Karpas-422 (cell line): ENCODE measurements around the gene KLK4. TPM values are rescaled to one million over a fixed set of nuclear protein-coding genes. Genes with fewer than 3 reads are reported as not detected.

Experiments used
- DNase-seq: peaks from one replicate; pipeline ENCODE4 v3.0.0-alpha.2; 2015
- H2AFZ ChIP-seq: fragments of 200-600 bp; sonication (generic); 2 replicates; pipeline ENCODE4 v1.6.1; 2014; ENCODE audit warnings: antibody characterized with exemption, low read length, mixed read lengths
- H3K27ac ChIP-seq: fragments of 200-600 bp; sonication (generic); 2 replicates; pipeline ENCODE4 v1.5.1; 2014; ENCODE audit warnings: mild to moderate bottlenecking, low read length, moderate library complexity
- H3K27me3 ChIP-seq: fragments of 200-600 bp; sonication (generic); 2 replicates; pipeline ENCODE4 v1.6.1; 2014; ENCODE audit warnings: low read length, mixed read lengths
- H3K36me3 ChIP-seq: fragments of 200-600 bp; sonication (generic); 2 replicates; pipeline ENCODE4 v1.6.1; 2014; ENCODE audit warnings: low read length, mixed read lengths; ENCODE audit not compliant: insufficient read depth
- H3K4me1 ChIP-seq: fragments of 200-600 bp; sonication (generic); 2 replicates; pipeline ENCODE4 v1.6.1; 2014; ENCODE audit warnings: mild to moderate bottlenecking, low read length, mixed read lengths
- H3K4me2 ChIP-seq: fragments of 200-600 bp; sonication (generic); 2 replicates; pipeline ENCODE4 v1.6.1; 2014; ENCODE audit warnings: low read length, low read depth, mild to moderate bottlenecking; ENCODE audit not compliant: poor library complexity, severe bottlenecking
- H3K4me3 ChIP-seq: fragments of 200-600 bp; sonication (generic); 2 replicates; pipeline ENCODE4 v1.5.1; 2014; ENCODE audit warnings: mild to moderate bottlenecking, antibody characterized with exemption, low read length, mixed read lengths
- H3K79me2 ChIP-seq: fragments of 200-600 bp; sonication (generic); 2 replicates; pipeline ENCODE4 v1.6.1; 2014; ENCODE audit warnings: mild to moderate bottlenecking, low read length, mixed read lengths
- H3K9ac ChIP-seq: fragments of 200-600 bp; sonication (generic); 2 replicates; pipeline ENCODE4 v1.6.0; 2014; ENCODE audit warnings: low read length
- H3K9me2 ChIP-seq: fragments of 200-600 bp; sonication (generic), shearing (Covaris generic); replicated peaks from 2 replicates; pipeline ENCODE4 v1.6.0; 2014; ENCODE audit warnings: mild to moderate bottlenecking, low read length, moderate library complexity; ENCODE audit not compliant: insufficient read depth
- H3K9me3 ChIP-seq: fragments of 300-700, 200-600 bp; sonication (generic); 2 replicates; pipeline ENCODE4 v1.6.1; 2014; ENCODE audit warnings: low read length, mixed read lengths
- H4K20me1 ChIP-seq: fragments of 200-600 bp; sonication (generic); 2 replicates; pipeline ENCODE4 v1.6.1; 2014; ENCODE audit warnings: mild to moderate bottlenecking, antibody characterized with exemption, low read length, low read depth; ENCODE audit not compliant: insufficient read depth
- total RNA-seq: library from RNA; depleted of rRNA; stranded (reverse); fragments of >200 nt; shearing (Covaris generic); gene quantifications from 2 replicates; pipeline ENCODE4 v1.2.3, GENCODE V29; 2014; ENCODE audit warnings: low replicate concordance

The KLK4 gene
- total RNA-seq, 1 experiment from 2014 or later = not detected

DNA sequence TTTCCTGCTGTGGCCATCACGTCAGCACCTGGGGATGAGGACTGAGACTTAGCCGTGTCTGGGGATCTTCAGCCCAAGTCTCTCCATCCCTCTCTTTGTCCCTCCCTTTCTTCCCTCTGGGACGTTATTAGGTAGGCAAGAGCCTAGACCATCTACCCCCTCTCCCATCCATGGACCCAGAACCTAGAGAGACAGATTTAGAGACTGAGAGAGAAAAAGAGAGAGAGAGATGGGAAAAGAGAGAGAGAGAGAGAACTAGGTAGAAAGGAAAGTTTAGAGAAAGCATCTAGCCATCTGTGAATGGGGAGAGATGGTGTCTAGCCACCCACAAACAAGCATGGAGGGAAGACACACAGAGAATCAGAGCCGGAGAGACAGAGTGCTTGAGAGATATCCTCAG, 473 bp downstream of the KLK4 start:
- Histone ChIP-seq H3K9ac (no peak overlapping the region), H3K9me3 (no peaks in the 10 kb centered on the region), H4K20me1 (no peaks in the 10 kb centered on the region), H2AFZ (no peak overlapping the region), H3K79me2 (no peaks in the 10 kb centered on the region), H3K4me3 (no peak overlapping the region), H3K9me2 (no peaks in the 10 kb centered on the region), H3K27me3 (no peaks in the 10 kb centered on the region), H3K4me1 (peaks cover 4% of the 10 kb centered on the region), H3K36me3 (no peaks in the 10 kb centered on the region), H3K27ac (no peak overlapping the region), H3K4me2 (no peak overlapping the region)
- DNase-seq = no peak

DNA sequence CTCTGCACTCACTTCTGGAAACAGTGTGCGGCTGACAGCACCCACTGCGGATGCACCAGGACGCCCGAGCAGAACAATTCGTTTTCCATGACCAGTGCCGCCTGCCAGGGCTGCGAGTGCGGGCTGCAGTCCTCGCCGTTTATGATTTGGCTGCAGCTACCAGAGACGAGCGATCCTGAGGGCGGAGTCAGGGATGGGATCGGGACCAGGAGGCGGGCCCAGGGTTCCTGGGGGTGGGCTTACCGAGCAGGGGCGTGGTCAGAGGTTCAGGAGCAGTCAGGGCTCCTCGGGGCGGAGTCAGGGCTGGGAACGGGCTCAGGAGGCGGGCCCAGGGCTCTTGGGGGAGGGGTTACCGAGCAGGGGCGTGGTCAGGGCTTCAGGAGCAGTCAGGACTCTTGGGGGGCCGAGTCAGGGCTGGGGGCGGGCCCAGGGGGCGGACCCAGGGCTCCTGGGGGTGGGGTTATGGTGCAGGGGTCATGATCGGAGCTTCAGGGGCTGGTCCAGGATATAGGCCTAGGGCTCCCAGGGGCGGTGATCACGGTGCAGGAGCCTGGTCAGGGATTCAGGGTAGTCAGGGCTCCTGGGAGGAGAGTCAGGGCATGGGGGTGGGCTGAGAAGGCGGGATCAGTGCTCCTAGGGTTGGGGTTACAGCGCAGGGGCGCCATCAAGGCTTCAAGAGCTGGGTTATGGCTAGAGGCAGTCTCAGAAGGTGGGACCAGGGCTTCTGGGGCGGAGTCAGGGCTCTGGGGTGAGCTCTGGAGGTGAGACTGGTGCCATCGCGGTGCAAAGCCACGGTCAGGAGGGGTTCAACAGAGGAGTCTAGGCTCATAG, 1.7 kb downstream of the KLK4 start:
- Histone ChIP-seq H3K36me3 (no peaks in the 10 kb centered on the region), H4K20me1 (no peaks in the 10 kb centered on the region), H3K79me2 (no peaks in the 10 kb centered on the region), H3K4me1 (peaks cover 6% of the 10 kb centered on the region), H3K9ac (no peak overlapping the region), H3K4me2 (no peak overlapping the region), H3K9me3 (no peaks in the 10 kb centered on the region), H3K27ac (no peak overlapping the region), H3K4me3 (no peak overlapping the region), H3K27me3 (no peaks in the 10 kb centered on the region), H2AFZ (no peak overlapping the region), H3K9me2 (no peaks in the 10 kb centered on the region)
- DNase-seq = peak; percentile 89

DNA sequence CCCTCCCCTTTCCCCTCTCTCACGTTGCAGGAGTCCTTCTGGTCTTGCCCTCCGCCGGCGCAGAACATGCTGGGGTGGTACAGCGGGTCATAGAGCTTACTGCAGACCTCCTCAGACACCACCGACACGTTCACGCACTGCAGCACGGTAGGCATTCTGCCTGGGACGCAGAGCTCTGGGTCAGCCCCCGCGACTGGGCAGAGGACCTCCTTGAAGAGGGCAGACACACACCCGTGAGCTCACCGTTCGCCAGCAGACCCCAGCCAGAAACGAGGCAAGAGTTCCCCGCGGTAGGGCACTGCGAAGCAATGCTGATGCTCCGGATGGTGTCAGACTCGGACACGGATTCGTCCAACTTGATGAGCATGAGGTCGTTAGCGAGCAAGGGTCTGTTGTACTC, 2.9 kb downstream of the KLK4 start:
- Histone ChIP-seq H3K79me2 (no peaks in the 10 kb centered on the region), H3K9ac (no peak overlapping the region), H3K27me3 (no peaks in the 10 kb centered on the region), H3K9me3 (no peaks in the 10 kb centered on the region), H3K36me3 (no peaks in the 10 kb centered on the region), H2AFZ (no peak overlapping the region), H3K4me1 (peaks cover 6% of the 10 kb centered on the region), H3K27ac (no peak overlapping the region), H4K20me1 (no peaks in the 10 kb centered on the region), H3K4me2 (no peak overlapping the region), H3K4me3 (no peak overlapping the region), H3K9me2 (no peaks in the 10 kb centered on the region)
- DNase-seq = no peak

DNA sequence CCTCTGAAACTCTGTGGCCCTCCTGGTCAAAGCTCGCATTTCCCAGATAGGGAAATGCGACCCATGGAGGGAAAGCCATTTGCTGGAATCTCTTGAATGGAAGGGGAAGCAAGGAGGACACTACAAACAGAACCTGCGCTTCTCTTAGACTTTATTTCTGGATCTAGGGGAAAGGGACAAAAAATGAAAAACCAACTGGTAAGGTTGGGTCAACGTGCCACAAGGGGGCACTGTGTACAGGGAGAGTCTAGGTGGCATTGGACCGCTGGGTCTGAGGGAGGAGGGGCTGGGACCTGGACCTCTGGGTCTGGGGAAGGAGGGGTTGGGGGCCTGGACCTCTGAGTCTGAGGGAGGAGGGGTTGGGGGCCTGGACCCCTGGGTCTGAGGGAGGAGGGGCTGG, 5.0 kb downstream of the KLK4 start:
- H4K20me1 ChIP-seq = no peaks in the 10 kb centered on the region
- H2AFZ ChIP-seq = no peak overlapping the region
- H3K27me3 ChIP-seq = no peaks in the 10 kb centered on the region
- H3K4me2 ChIP-seq = no peak overlapping the region
- no peak overlapping the region for H3K4me3 ChIP-seq
- peak; percentile 90 for DNase-seq
- H3K79me2 ChIP-seq = no peaks in the 10 kb centered on the region
- H3K9me2 ChIP-seq = no peaks in the 10 kb centered on the region
- H3K27ac ChIP-seq = no peak overlapping the region
- H3K4me1 ChIP-seq = peaks cover 6% of the 10 kb centered on the region
- no peak overlapping the region for H3K9ac ChIP-seq
- H3K36me3 ChIP-seq = no peaks in the 10 kb centered on the region
- H3K9me3 ChIP-seq = no peaks in the 10 kb centered on the region

DNA sequence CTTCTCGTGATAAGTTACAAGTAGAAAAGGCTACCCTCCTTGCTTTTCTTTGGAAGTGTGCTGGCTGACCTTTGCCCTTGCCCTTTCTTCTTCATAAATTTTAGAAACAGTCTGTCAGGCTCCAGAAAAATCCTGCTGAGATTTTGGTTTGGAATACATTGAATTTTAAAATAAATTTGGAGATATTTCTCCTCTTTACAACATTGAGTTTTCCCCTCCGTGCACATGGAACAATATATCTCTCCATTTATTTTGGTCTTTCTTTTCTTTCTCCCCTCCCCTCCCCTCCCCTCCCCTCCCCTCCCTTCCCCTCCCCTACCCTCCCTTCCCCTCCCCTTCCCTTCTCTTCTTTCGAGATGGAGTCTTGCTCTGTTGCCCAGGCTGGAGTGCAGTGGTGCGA, 8.6 kb downstream of the KLK4 start:
- no peak overlapping the region for H2AFZ ChIP-seq
- H3K27me3 ChIP-seq = no peaks in the 10 kb centered on the region
- no peak for DNase-seq
- H3K9me3 ChIP-seq = no peaks in the 10 kb centered on the region
- H3K36me3 ChIP-seq = no peaks in the 10 kb centered on the region
- H3K4me1 ChIP-seq = peaks cover 17% of the 10 kb centered on the region
- H4K20me1 ChIP-seq = no peaks in the 10 kb centered on the region
- no peak overlapping the region for H3K4me2 ChIP-seq
- H3K27ac ChIP-seq = no peak overlapping the region
- no peaks in the 10 kb centered on the region for H3K79me2 ChIP-seq
- no peak overlapping the region for H3K9ac ChIP-seq
- H3K4me3 ChIP-seq = no peak overlapping the region
- no peaks in the 10 kb centered on the region for H3K9me2 ChIP-seq

DNA sequence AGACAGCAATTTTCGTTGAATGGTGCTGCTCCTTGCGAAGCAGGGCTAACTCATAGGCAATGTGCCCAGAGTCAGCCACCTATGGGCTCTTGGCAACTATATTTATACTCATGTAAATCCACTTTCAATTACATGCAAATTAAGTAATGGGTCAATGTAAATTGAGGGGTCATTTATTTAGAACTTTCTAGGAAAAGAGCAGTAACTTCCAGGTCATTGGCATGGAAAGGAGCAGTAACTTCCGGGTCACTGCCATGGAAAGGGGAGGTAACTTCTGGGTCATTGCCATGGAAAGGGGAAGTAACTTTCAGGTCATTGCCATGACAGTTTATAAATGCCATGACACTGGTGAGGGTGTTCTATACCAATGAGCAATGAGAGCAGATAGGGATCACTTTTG, 11.6 kb downstream of the KLK4 start:
- H2AFZ ChIP-seq = peak overlapping the region; percentile 47; the same call in 1 of the 2 replicates
- no peak overlapping the region for H3K4me3 ChIP-seq
- peak; percentile 74 for DNase-seq
- no peak overlapping the region for H3K9ac ChIP-seq
- no peak overlapping the region for H3K4me2 ChIP-seq
- no peaks in the 10 kb centered on the region for H4K20me1 ChIP-seq
- H3K27me3 ChIP-seq = no peaks in the 10 kb centered on the region
- peaks cover 29% of the 10 kb centered on the region for H3K4me1 ChIP-seq
- no peaks in the 10 kb centered on the region for H3K9me3 ChIP-seq
- H3K9me2 ChIP-seq = no peaks in the 10 kb centered on the region
- no peaks in the 10 kb centered on the region for H3K79me2 ChIP-seq
- no peak overlapping the region for H3K27ac ChIP-seq
- no peaks in the 10 kb centered on the region for H3K36me3 ChIP-seq

DNA sequence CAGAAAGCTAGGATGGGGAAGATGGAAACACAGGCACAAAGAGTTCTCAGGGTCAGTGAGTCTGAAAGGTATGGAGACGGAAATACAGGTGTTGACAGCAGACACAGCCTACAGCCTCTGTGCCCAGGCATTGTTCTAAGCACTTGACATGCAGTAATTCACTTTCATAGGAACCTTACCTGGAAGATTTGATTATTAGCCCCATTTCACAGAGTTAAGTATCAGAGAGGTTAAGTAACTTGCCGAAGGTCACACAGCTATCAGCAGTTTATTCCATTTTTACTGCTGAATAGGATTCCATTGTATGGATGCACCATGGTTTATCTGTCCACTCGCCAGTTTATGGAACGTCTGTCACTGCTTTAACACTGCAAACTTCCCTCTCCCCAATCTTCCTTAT, 13.2 kb downstream of the KLK4 start:
- no peaks in the 10 kb centered on the region for H3K9me2 ChIP-seq
- DNase-seq = no peak
- no peaks in the 10 kb centered on the region for H3K79me2 ChIP-seq
- no peak overlapping the region for H3K27ac ChIP-seq
- H3K9me3 ChIP-seq = no peaks in the 10 kb centered on the region
- H3K27me3 ChIP-seq = no peaks in the 10 kb centered on the region
- H4K20me1 ChIP-seq = no peaks in the 10 kb centered on the region
- H3K4me3 ChIP-seq = no peak overlapping the region
- no peak overlapping the region for H3K9ac ChIP-seq
- H3K36me3 ChIP-seq = no peaks in the 10 kb centered on the region
- H3K4me1 ChIP-seq = peaks cover 29% of the 10 kb centered on the region
- no peak overlapping the region for H3K4me2 ChIP-seq
- H2AFZ ChIP-seq = no peak overlapping the region

DNA sequence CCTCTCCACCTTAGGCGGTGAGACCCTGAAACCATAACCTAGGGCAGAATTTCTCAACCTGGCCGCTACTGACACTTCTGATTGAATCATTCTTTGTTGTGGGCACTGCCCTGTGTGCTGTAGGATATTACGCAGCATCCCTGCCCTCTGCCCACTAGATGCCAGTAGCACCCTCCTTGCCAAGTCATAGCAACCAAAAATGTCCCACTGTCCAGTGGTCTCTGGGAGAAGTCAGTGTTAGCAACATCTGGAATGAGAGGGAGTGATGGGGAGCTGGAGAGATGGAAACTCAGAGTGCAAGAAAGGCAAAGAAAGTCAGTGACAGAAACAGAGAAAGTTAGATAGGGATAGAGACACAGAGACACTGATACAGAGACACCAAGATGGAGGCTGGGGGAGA, 13.6 kb downstream of the KLK4 start:
- DNase-seq = no peak
- Histone ChIP-seq H3K36me3 (no peaks in the 10 kb centered on the region), H3K27me3 (no peaks in the 10 kb centered on the region), H3K4me2 (peak overlapping the region; percentile 55), H4K20me1 (no peaks in the 10 kb centered on the region), H3K4me1 (peaks cover 29% of the 10 kb centered on the region), H2AFZ (no peak overlapping the region), H3K79me2 (no peaks in the 10 kb centered on the region), H3K4me3 (no peak overlapping the region), H3K9ac (no peak overlapping the region), H3K27ac (no peak overlapping the region), H3K9me3 (no peaks in the 10 kb centered on the region), H3K9me2 (no peaks in the 10 kb centered on the region)
